Measurements from ENCODE around the gene ASTN1. TPM values are rescaled to one million over a fixed set of nuclear protein-coding genes. Genes with fewer than 3 reads are reported as not detected.
A peak's percentile ranks its signal among the peaks of the same experiment; 100 is the strongest.

ASTN1 gene
- total RNA-seq, 1 experiment from 2014 or later = not detected

DNA sequence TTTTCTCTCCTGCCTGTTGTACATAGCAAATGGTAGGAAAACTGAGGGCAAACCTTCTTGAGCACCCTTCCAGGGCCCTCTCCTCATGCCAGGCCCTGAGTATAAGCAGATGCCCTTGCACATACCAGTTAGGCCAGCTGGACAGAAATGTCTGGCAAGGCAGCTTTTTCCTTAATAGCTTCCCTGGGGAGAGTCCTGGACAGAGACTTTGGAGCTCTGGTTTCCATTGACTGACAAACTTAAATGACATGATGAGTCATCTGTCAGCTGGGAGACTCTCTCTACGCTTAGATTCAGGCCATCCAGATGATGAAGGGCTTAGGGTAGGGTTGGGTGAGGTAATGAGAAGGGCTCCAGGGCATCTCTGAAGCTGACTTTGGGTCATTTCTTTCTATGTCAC is 317.5 kb downstream of the ASTN1 start:
- H4K20me1 ChIP-seq (ENCODE audit: insufficient read depth) = no peaks in the 10 kb centered on the region
- no peak overlapping the region for H3K4me3 ChIP-seq
- H3K79me2 ChIP-seq (ENCODE audit: low read depth) = no peaks in the 10 kb centered on the region
- POLR2A ChIA-PET (ENCODE audit: unreplicated experiment) = no interaction called here
- H3K4me2 ChIP-seq = no peak overlapping the region
- CTCF ChIA-PET = no interaction called here
- DNase-seq = no peak
- H3K9me3 ChIP-seq (ENCODE audit: insufficient read depth, low read depth) = no peaks in the 10 kb centered on the region
- H3K36me3 ChIP-seq (ENCODE audit: low read depth) = no peaks in the 10 kb centered on the region
- no peak overlapping the region for H3K27ac ChIP-seq
- H3K27me3 ChIP-seq (ENCODE audit: insufficient read depth, low read depth) = no peaks in the 10 kb centered on the region
- no peaks in the 10 kb centered on the region for H3K9me2 ChIP-seq (ENCODE audit: insufficient read depth)
- H3F3A ChIP-seq (ENCODE audit: insufficient read depth, low read depth) = no peaks in the 10 kb centered on the region
- TF ChIP-seq EZH2 (IDR thresholded peaks at IDR 0.05; ENCODE audit: low read depth) = no peak
- TF ChIP-seq, protein P1, sequence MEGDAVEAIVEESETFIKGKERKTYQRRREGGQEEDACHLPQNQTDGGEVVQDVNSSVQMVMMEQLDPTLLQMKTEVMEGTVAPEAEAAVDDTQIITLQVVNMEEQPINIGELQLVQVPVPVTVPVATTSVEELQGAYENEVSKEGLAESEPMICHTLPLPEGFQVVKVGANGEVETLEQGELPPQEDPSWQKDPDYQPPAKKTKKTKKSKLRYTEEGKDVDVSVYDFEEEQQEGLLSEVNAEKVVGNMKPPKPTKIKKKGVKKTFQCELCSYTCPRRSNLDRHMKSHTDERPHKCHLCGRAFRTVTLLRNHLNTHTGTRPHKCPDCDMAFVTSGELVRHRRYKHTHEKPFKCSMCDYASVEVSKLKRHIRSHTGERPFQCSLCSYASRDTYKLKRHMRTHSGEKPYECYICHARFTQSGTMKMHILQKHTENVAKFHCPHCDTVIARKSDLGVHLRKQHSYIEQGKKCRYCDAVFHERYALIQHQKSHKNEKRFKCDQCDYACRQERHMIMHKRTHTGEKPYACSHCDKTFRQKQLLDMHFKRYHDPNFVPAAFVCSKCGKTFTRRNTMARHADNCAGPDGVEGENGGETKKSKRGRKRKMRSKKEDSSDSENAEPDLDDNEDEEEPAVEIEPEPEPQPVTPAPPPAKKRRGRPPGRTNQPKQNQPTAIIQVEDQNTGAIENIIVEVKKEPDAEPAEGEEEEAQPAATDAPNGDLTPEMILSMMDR (conservative IDR thresholded peaks at IDR 0.05) = no peak
- intact Hi-C loops (cut with micrococcal nuclease; ENCODE audit: unreplicated experiment) = no loop called here
- no peak overlapping the region for H2AFZ ChIP-seq
- no TSS peak for BruUV-seq (replicated peaks)
- no peaks in the 10 kb centered on the region for H3K4me1 ChIP-seq (replicated peaks; ENCODE audit: insufficient read depth)

DNA sequence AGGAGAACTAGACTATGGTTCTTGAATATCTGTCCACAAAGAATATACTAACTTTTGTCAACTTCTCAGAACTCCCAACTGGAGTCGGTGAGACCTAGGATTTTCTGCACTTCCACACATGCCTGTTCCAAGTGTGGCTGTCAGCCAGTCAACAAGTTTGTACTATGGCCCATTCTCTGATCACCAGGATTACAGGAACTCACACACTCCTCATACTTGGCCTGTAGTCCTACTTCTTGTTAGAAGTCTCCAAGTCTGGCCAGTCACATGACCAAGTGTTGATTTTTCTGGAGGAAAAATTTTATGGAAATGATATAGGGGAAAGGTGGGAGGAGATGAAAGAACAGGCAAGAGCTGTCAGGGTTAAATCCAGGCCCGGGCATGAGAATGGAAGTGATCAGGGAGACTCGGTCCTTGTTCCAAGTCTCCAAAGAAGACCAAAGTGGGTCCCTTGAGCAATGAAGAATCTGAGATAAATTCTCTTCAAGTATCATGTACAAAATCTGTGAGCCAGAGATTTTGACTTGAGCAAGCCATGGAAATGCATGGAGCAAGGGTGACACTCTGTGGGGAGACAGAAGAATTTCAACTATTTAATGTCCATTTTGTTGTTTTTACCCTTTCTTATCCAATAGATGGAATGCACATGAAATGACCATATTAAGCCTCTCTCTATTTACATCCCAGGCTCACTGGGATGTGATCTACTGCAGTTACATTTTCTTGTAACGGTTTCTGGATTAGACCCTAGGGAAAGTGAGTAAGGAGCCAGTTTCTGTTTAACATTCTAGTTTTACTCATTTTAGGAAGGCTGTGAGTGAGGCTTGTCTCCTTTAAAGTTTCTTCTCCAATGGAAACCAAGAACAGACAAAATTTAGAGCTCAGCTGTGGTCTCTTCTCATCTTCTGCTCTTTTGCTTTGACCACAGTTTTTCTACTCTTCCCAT is 320.9 kb downstream of the ASTN1 start:
- ChIA-PET POLR2A (ENCODE audit: unreplicated experiment) (no interaction called here), CTCF (no interaction called here)
- no peak for TF ChIP-seq EZH2 (IDR thresholded peaks at IDR 0.05; ENCODE audit: low read depth)
- TF ChIP-seq, protein P1 (conservative IDR thresholded peaks at IDR 0.05) = peak; percentile 60
- Histone ChIP-seq H4K20me1 (ENCODE audit: insufficient read depth) (no peaks in the 10 kb centered on the region), H2AFZ (no peak overlapping the region), H3K27ac (no peak overlapping the region), H3K36me3 (ENCODE audit: low read depth) (no peaks in the 10 kb centered on the region), H3F3A (ENCODE audit: insufficient read depth, low read depth) (no peaks in the 10 kb centered on the region), H3K4me1 (replicated peaks; ENCODE audit: insufficient read depth) (no peaks in the 10 kb centered on the region), H3K9me3 (ENCODE audit: insufficient read depth, low read depth) (no peaks in the 10 kb centered on the region), H3K27me3 (ENCODE audit: insufficient read depth, low read depth) (no peaks in the 10 kb centered on the region; the same call in none of the 2 replicates), H3K4me3 (no peak overlapping the region), H3K79me2 (ENCODE audit: low read depth) (no peaks in the 10 kb centered on the region), H3K4me2 (no peak overlapping the region), H3K9me2 (ENCODE audit: insufficient read depth) (no peaks in the 10 kb centered on the region)
- intact Hi-C loops (cut with micrococcal nuclease; ENCODE audit: unreplicated experiment) = no loop called here
- no TSS peak for BruUV-seq (replicated peaks)
- DNase-seq = peak in 1 of 2 experiments; percentile 2

DNA sequence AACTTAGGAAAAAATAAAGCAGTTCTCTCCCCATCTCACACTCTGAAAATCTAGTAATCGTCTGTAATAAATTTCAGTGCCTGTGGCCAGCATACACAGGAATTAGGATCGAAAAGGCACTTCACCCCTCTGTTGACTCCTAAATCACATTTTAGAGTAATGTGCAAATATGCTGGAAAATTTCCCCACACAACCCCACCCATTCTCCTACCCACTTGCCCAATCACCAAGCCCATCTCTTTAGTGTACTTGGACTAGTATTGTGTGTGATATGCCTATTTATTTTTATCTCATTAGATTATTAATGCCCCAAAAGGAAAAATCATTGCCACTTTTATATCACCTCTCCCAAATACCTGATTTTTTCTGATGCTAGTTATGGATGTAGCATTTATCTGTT is 323.3 kb downstream of the ASTN1 start:
- no peaks in the 10 kb centered on the region for H3K9me2 ChIP-seq (ENCODE audit: insufficient read depth)
- H2AFZ ChIP-seq = no peak overlapping the region
- H3K36me3 ChIP-seq (ENCODE audit: low read depth) = no peaks in the 10 kb centered on the region
- H4K20me1 ChIP-seq (ENCODE audit: insufficient read depth) = no peaks in the 10 kb centered on the region
- no peaks in the 10 kb centered on the region; the same call in none of the 2 replicates for H3K27me3 ChIP-seq (ENCODE audit: insufficient read depth, low read depth)
- DNase-seq = no peak
- no TSS peak for BruUV-seq (replicated peaks)
- no peaks in the 10 kb centered on the region for H3K9me3 ChIP-seq (ENCODE audit: insufficient read depth, low read depth)
- no peak overlapping the region for H3K4me3 ChIP-seq
- H3K4me1 ChIP-seq (replicated peaks; ENCODE audit: insufficient read depth) = no peaks in the 10 kb centered on the region
- intact Hi-C loops (cut with micrococcal nuclease; ENCODE audit: unreplicated experiment) = no loop called here
- no peak overlapping the region for H3K4me2 ChIP-seq
- H3K79me2 ChIP-seq (ENCODE audit: low read depth) = no peaks in the 10 kb centered on the region
- TF ChIP-seq EZH2 (IDR thresholded peaks at IDR 0.05; ENCODE audit: low read depth) = no peak
- TF ChIP-seq, protein P1 (conservative IDR thresholded peaks at IDR 0.05) = no peak
- no peaks in the 10 kb centered on the region for H3F3A ChIP-seq (ENCODE audit: insufficient read depth, low read depth)
- H3K27ac ChIP-seq = no peak overlapping the region
- ChIA-PET POLR2A (ENCODE audit: unreplicated experiment) (no interaction called here), CTCF (no interaction called here)
